ENCODE data around the gene PIK3C3.

Gene PIK3C3

GRCh38 chr18:41967680-41968079 lies 12.6 kb downstream of the PIK3C3 start:
- TF ChIP-seq EZH2phosphoT487 (conservative IDR thresholded peaks at IDR 0.05; ENCODE audit: low read length) = no peak
- no peak for TF ChIP-seq CTCF (IDR thresholded peaks at IDR 0.05; ENCODE audit: insufficient read depth, low read length, poor library complexity, severe bottlenecking)
- H4K20me1 ChIP-seq (ENCODE audit: low read depth, low read length) = peaks cover 11% of the 10 kb centered on the region
- H3K4me3 ChIP-seq (ENCODE audit: insufficient read depth, low read length, poor library complexity, severe bottlenecking) = no peak overlapping the region
- peaks cover 42% of the 10 kb centered on the region; the same call in 1 of the 2 replicates for H3K36me3 ChIP-seq (ENCODE audit: low read length)
- H3K9me3 ChIP-seq (ENCODE audit: insufficient read depth, low read length) = no peaks in the 10 kb centered on the region
- H3K79me2 ChIP-seq (ENCODE audit: insufficient read depth, low read length) = peaks cover 26% of the 10 kb centered on the region
- no peaks in the 10 kb centered on the region for H3K9me2 ChIP-seq (replicated peaks; ENCODE audit: insufficient read depth, low read length)
- no peaks in the 10 kb centered on the region for H3K27me3 ChIP-seq (ENCODE audit: low read length)
- no peaks in the 10 kb centered on the region for H3F3A ChIP-seq (ENCODE audit: insufficient read depth)
- no peak overlapping the region for H3K27ac ChIP-seq (ENCODE audit: low read depth, low read length)
- no peak overlapping the region for H2AFZ ChIP-seq (ENCODE audit: low read depth, low read length, severe bottlenecking)
- H3K4me2 ChIP-seq (ENCODE audit: low read depth, low read length, poor library complexity, severe bottlenecking) = no peak overlapping the region
- H3K9ac ChIP-seq (ENCODE audit: low read length) = no peak overlapping the region

- Histone ChIP-seq H3K9me3 (ENCODE audit: insufficient read depth, low read length) (no peaks in the 10 kb centered on the region), H3K4me3 (ENCODE audit: insufficient read depth, low read length, poor library complexity, severe bottlenecking) (no peak overlapping the region), H3K4me2 (ENCODE audit: low read depth, low read length, poor library complexity, severe bottlenecking) (no peak overlapping the region), H3K79me2 (ENCODE audit: insufficient read depth, low read length) (peaks cover 14% of the 10 kb centered on the region), H3K9ac (ENCODE audit: low read length) (no peak overlapping the region), H4K20me1 (ENCODE audit: low read depth, low read length) (peaks cover 8% of the 10 kb centered on the region), H3K27me3 (ENCODE audit: low read length) (no peaks in the 10 kb centered on the region), H3F3A (ENCODE audit: insufficient read depth) (no peaks in the 10 kb centered on the region), H3K9me2 (replicated peaks; ENCODE audit: insufficient read depth, low read length) (no peaks in the 10 kb centered on the region), H3K27ac (ENCODE audit: low read depth, low read length) (no peak overlapping the region), H2AFZ (ENCODE audit: low read depth, low read length, severe bottlenecking) (no peak overlapping the region), H3K36me3 (ENCODE audit: low read length) (peaks cover 28% of the 10 kb centered on the region; the same call in 1 of the 2 replicates)
- TF ChIP-seq EZH2phosphoT487 (conservative IDR thresholded peaks at IDR 0.05; ENCODE audit: low read length) (no peak), CTCF (IDR thresholded peaks at IDR 0.05; ENCODE audit: insufficient read depth, low read length, poor library complexity, severe bottlenecking) (no peak)
These were observed 14.8 kb downstream of the PIK3C3 start for GRCh38 chr18:41969881-41970280.

GRCh38 chr18:41972067-41972925 lies 17.3 kb downstream of the PIK3C3 start:
- Histone ChIP-seq H4K20me1 (ENCODE audit: low read depth, low read length) (peaks cover 4% of the 10 kb centered on the region), H3K79me2 (ENCODE audit: insufficient read depth, low read length) (peaks cover 9% of the 10 kb centered on the region; the same call in 1 of the 2 replicates), H3K9me3 (ENCODE audit: insufficient read depth, low read length) (no peaks in the 10 kb centered on the region), H3K4me2 (ENCODE audit: low read depth, low read length, poor library complexity, severe bottlenecking) (no peak overlapping the region), H3K27me3 (ENCODE audit: low read length) (no peaks in the 10 kb centered on the region), H3K9me2 (replicated peaks; ENCODE audit: insufficient read depth, low read length) (no peaks in the 10 kb centered on the region), H3K36me3 (ENCODE audit: low read length) (peaks cover 23% of the 10 kb centered on the region; the same call in 1 of the 2 replicates), H3K4me3 (ENCODE audit: insufficient read depth, low read length, poor library complexity, severe bottlenecking) (no peak overlapping the region), H3K27ac (ENCODE audit: low read depth, low read length) (no peak overlapping the region), H2AFZ (ENCODE audit: low read depth, low read length, severe bottlenecking) (no peak overlapping the region), H3K9ac (ENCODE audit: low read length) (no peak overlapping the region), H3F3A (ENCODE audit: insufficient read depth) (no peaks in the 10 kb centered on the region)
- TF ChIP-seq EZH2phosphoT487 (conservative IDR thresholded peaks at IDR 0.05; ENCODE audit: low read length) (no peak), CTCF (IDR thresholded peaks at IDR 0.05; ENCODE audit: insufficient read depth, low read length, poor library complexity, severe bottlenecking) (no peak)
